HEK293 (cell line): ENCODE results near the gene ERBB4.

Experiments
- KLF9 ChIP-seq: fragments of 450-650 bp; formaldehyde crosslinking; IDR thresholded peaks from 2 replicates; pipeline ENCODE4 v1.5.1; 2016; ENCODE audit warnings: missing biosample characterization, missing genetic modification characterization, low read depth
- MEIS1 ChIP-seq: sonication (generic); formaldehyde crosslinking; IDR thresholded peaks from 2 replicates; pipeline ENCODE4 v1.8.1; 2022; ENCODE audit warnings: missing genetic modification reagents, mild to moderate bottlenecking, borderline replicate concordance
- ZNF140 ChIP-seq: fragments of 450-650 bp; formaldehyde crosslinking; IDR thresholded peaks from 2 replicates; pipeline ENCODE4 v1.5.1; 2016; ENCODE audit warnings: missing biosample characterization, missing genetic modification characterization
- ZNF555 ChIP-seq: fragments of 450-650 bp; formaldehyde crosslinking; conservative IDR thresholded peaks from 2 replicates; pipeline ENCODE4 v1.5.1; 2017; ENCODE audit warnings: missing biosample characterization, mild to moderate bottlenecking, missing genetic modification characterization, inconsistent platforms
- ZNF654 ChIP-seq: fragments of 450-650 bp; formaldehyde crosslinking; IDR thresholded peaks from 2 replicates; pipeline ENCODE4 v1.5.1; 2016; ENCODE audit warnings: low read depth, missing biosample characterization, missing genetic modification characterization
- TF ChIP-seq, protein P1 (sequence below): fragments of 450-650 bp; formaldehyde crosslinking; IDR thresholded peaks from 2 replicates; pipeline ENCODE4 v1.5.1; 2016; ENCODE audit warnings: missing biosample characterization, missing genetic modification characterization
- TF ChIP-seq, protein P2 (sequence below): sonication (generic); formaldehyde crosslinking; IDR thresholded peaks from 2 replicates; pipeline ENCODE4 v1.8.1; 2022; ENCODE audit warnings: mild to moderate bottlenecking, moderate library complexity, missing genetic modification reagents
- TF ChIP-seq, protein P3 (sequence below): fragments of 450-650 bp; formaldehyde crosslinking; IDR thresholded peaks from 2 replicates; pipeline ENCODE4 v1.5.1; 2017; ENCODE audit warnings: missing biosample characterization, missing genetic modification characterization

DNA sequence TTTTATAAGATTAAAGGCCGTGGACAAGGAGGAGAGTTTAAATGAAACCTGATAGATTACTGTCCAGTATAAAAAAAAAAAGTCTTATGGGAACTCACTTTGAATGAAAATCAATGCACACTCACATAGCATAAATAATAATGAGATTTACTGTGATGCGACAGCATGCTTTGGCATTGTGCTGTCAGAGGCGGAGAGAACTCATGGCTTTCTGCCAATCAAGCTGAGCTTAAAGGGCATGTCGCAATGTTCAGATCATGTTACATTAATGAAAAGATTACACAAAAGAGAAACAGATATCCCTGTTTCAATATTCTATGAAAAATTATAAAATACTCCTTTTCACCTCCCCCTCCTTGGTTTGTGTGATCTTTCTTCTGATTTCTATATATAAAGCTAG, 310.8 kb downstream of the ERBB4 start:
- TF ChIP-seq, protein P1, sequence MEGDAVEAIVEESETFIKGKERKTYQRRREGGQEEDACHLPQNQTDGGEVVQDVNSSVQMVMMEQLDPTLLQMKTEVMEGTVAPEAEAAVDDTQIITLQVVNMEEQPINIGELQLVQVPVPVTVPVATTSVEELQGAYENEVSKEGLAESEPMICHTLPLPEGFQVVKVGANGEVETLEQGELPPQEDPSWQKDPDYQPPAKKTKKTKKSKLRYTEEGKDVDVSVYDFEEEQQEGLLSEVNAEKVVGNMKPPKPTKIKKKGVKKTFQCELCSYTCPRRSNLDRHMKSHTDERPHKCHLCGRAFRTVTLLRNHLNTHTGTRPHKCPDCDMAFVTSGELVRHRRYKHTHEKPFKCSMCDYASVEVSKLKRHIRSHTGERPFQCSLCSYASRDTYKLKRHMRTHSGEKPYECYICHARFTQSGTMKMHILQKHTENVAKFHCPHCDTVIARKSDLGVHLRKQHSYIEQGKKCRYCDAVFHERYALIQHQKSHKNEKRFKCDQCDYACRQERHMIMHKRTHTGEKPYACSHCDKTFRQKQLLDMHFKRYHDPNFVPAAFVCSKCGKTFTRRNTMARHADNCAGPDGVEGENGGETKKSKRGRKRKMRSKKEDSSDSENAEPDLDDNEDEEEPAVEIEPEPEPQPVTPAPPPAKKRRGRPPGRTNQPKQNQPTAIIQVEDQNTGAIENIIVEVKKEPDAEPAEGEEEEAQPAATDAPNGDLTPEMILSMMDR (tag by site-specific recombination): no peak
- TF ChIP-seq ZNF654 (tag by site-specific recombination) (no peak), ZNF555 (no peak), MEIS1 (CRISPR knock-in tag) (peak; percentile 37; the same call in 1 of the 2 replicates), ZNF140 (tag by site-specific recombination) (no peak), KLF9 (no peak)
- TF ChIP-seq, protein P2, sequence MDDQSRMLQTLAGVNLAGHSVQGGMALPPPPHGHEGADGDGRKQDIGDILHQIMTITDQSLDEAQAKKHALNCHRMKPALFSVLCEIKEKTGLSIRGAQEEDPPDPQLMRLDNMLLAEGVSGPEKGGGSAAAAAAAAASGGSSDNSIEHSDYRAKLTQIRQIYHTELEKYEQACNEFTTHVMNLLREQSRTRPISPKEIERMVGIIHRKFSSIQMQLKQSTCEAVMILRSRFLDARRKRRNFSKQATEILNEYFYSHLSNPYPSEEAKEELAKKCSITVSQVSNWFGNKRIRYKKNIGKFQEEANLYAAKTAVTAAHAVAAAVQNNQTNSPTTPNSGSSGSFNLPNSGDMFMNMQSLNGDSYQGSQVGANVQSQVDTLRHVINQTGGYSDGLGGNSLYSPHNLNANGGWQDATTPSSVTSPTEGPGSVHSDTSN (CRISPR knock-in tag): no peak
- TF ChIP-seq, protein P3, sequence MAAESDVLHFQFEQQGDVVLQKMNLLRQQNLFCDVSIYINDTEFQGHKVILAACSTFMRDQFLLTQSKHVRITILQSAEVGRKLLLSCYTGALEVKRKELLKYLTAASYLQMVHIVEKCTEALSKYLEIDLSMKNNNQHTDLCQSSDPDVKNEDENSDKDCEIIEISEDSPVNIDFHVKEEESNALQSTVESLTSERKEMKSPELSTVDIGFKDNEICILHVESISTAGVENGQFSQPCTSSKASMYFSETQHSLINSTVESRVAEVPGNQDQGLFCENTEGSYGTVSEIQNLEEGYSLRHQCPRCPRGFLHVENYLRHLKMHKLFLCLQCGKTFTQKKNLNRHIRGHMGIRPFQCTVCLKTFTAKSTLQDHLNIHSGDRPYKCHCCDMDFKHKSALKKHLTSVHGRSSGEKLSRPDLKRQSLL: no peak
